ENCODE measurements around the gene UNC50.

- TF ChIP-seq POLR2A (IDR thresholded peaks at IDR 0.05) (no peak), CTCF (IDR thresholded peaks at IDR 0.05) (no peak)
Observed at GRCh38 chr2:98571796-98572195, 36.6 kb upstream of the UNC50 start.

All from body of pancreas (tissue), 4 donors.